ENCODE measurements around the gene PHF8.

DNA sequence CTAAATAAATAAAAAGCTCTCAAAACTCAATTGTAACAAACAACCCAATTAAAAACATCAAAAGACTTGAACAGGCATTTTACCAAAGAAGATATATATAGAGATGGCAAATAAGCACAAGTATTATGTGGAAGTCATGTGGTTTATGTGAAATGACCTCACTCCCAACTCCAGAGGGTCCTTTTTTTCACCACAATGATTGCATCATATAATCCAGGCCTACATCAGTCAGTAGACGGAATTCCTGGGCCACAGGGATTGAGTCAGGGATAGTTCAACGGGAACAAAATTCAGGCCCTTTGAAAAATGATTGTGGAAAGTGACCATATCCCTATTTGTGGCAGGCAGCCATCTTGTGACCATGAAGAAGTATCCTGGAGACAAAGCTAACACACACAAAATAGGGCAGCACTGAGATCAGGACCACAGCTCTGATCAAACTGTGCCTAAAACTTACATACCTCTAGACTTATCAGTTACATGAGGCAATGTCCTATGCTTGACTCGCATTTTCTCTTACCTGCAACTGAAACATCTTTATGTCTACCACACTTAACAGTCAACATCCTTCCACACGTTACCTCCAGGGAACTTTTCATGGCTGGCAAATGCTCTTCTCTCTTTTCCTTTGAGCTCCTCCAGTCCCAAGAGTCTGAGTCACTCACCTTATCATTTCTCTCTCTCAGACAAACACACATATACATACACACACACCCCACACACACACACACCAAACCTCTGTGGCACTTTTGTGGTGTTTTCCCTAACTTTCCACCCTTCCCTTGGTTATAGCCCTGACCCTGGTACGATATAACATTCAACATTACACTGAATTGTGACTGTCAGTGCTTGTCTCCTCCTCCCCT, 113.5 kb downstream of the PHF8 start:
- TF ChIP-seq, protein P1, sequence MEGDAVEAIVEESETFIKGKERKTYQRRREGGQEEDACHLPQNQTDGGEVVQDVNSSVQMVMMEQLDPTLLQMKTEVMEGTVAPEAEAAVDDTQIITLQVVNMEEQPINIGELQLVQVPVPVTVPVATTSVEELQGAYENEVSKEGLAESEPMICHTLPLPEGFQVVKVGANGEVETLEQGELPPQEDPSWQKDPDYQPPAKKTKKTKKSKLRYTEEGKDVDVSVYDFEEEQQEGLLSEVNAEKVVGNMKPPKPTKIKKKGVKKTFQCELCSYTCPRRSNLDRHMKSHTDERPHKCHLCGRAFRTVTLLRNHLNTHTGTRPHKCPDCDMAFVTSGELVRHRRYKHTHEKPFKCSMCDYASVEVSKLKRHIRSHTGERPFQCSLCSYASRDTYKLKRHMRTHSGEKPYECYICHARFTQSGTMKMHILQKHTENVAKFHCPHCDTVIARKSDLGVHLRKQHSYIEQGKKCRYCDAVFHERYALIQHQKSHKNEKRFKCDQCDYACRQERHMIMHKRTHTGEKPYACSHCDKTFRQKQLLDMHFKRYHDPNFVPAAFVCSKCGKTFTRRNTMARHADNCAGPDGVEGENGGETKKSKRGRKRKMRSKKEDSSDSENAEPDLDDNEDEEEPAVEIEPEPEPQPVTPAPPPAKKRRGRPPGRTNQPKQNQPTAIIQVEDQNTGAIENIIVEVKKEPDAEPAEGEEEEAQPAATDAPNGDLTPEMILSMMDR (IDR thresholded peaks at IDR 0.05; ENCODE audit: poor library complexity) = no peak
- TF ChIP-seq EZH2 (IDR thresholded peaks at IDR 0.05; ENCODE audit: borderline replicate concordance) = no peak

Measured in hepatocyte (in vitro differentiated cells).